Activated T-cell treated with anti-CD3 and anti-CD28 coated beads, Interleukin-2, amount 50 U/mL, for 24 hours (primary cell): ENCODE results near the gene ZNF850.

ENCODE experiments used
- DNase-seq: peaks from one replicate; pipeline ENCODE4 v3.0.0-alpha.2; 2020
- H3K27ac Mint-ChIP-seq: 2 replicates; pipeline ENCODE4 v1.8.0; 2020; ENCODE audit warnings: mild to moderate bottlenecking, mixed read lengths
- H3K27me3 Mint-ChIP-seq: 2 replicates; pipeline ENCODE4 v1.8.0; 2020; ENCODE audit warnings: mixed read lengths
- H3K36me3 Mint-ChIP-seq: 2 replicates; pipeline ENCODE4 v1.8.0; 2020; ENCODE audit warnings: low read depth, mixed read lengths
- H3K4me1 Mint-ChIP-seq: 2 replicates; pipeline ENCODE4 v1.8.0; 2020; ENCODE audit warnings: low read depth, mixed read lengths
- H3K4me3 Mint-ChIP-seq: 2 replicates; pipeline ENCODE4 v1.8.0; 2020; ENCODE audit warnings: mild to moderate bottlenecking, moderate library complexity, mixed read lengths
- H3K9me3 Mint-ChIP-seq: 2 replicates; pipeline ENCODE4 v1.8.0; 2020; ENCODE audit warnings: mixed read lengths

ZNF850 gene

DNA sequence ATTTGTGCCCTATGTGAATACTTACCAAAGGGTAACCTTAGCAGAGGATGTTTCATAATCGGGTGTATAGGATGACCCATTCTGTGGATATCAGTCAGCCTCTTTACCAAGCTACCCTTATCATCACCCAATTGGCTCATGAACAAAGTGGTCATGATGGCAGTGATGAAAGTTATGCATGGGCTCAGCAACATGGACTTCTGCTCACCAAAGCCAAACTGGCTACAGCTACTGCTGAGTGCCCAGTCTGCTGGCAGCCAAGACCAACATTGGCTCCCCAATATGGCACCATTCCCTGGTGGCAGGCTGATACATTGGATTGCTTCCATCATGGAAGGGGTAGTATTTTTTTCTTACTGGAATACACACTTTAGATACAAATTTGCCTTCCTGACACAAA, 100.2 kb downstream of the ZNF850 start:
- Mint-ChIP-seq H3K27me3 (no peaks in the 10 kb centered on the region), H3K9me3 (peaks cover 46% of the 10 kb centered on the region), H3K4me1 (peaks cover 13% of the 10 kb centered on the region), H3K27ac (no peak overlapping the region), H3K4me3 (no peak overlapping the region), H3K36me3 (peaks cover 71% of the 10 kb centered on the region)
- DNase-seq: no peak

DNA sequence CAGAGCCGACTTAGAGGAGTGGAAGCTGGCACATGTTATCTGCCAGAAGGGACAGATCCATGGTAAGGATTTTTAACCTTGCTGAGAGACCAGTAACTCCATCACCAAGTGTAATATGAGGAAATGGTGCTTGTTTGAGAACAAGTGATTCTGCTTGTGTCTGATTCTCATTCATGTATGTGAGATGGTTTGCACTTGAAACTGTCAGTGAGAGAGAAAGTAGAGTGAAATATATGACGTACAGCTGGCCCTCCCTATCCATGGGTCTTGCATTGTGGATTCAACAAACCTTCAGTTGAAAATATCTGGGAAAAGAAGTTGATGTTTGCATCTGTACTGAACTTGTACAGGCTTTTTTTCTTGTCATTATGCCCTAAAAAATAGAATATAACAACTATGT, 104.0 kb downstream of the ZNF850 start:
- Mint-ChIP-seq H3K9me3 (peaks cover 60% of the 10 kb centered on the region), H3K36me3 (peaks cover 86% of the 10 kb centered on the region), H3K4me3 (peak overlapping the region; percentile 61), H3K27ac (no peak overlapping the region), H3K4me1 (peaks cover 31% of the 10 kb centered on the region), H3K27me3 (no peaks in the 10 kb centered on the region)
- no peak for DNase-seq

DNA sequence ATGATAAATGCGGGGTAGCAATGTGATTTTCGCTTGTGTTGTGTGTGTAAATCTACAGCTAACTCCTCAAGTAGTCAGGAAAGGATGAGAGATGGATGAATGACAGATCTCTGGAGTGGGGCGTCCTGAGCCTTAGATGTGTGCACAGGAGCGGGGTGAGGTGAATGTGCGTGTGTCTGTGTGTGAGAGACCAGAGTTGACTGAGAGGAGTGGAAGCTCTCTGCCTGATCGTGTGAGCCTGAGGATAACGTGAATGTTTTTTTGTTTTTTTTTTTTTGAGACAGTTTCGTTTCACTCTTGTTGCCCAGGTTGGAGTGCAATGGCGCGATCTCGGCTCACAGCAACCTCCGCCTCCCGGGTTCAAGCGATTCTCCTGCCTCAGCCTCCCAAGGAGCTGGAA, 106.8 kb downstream of the ZNF850 start:
- Mint-ChIP-seq H3K36me3 (peaks cover 85% of the 10 kb centered on the region), H3K9me3 (peaks cover 51% of the 10 kb centered on the region), H3K27ac (peak overlapping the region; percentile 96), H3K4me3 (peak overlapping the region; percentile 99), H3K4me1 (peaks cover 31% of the 10 kb centered on the region), H3K27me3 (no peaks in the 10 kb centered on the region)
- DNase-seq: no peak
